ENCODE results near the gene MMP24.
A peak's percentile ranks its signal among the peaks of the same experiment; 100 is the strongest.

MMP24 gene

DNA sequence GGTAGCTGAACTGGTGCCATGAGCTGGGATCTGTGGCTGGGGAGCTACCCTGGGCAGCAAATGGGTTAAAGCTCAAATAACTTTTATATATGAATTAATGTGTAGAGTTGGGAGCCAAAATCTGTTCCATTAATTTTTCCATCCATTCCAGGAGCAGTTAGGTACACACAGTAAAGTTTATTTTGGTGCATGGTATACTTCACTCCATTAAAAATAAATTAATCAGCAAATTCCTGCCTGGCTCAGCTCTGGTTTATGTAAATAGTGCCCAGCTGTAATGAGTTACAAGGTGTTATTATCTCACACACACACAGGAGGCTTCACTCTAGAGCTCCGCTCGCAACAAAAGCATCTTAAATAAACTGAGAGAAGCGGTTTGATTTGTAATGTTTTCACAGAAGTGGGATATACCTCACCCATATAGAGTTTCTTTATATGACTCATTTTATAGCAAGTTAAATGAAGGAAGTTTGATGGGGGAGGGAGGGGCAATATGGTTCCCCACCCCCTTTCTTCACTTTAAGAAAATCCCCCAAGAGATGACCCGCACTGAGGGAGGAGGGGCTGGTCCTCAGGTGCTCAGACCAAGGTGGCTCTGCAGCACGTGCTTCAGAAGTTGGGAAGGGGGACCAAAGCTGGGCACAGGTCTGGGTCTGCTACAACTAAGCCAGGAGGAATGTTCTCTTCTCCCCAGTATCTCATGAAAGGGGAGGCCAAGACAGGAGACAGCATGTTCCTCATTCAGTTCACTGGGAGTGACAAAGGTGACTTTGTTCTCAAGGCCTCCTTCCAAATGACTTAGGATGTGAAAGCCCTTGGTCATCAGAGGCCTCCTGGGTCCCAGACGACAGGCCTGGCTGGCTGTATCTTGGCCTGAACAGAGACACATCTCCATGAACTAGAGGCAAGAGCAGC, 76.2 kb downstream of the MMP24 start:
- TF ChIP-seq SIN3A (IDR thresholded peaks at IDR 0.05; ENCODE audit: borderline replicate concordance, insufficient read depth, low read length), result no peak
- TF ChIP-seq POLR2AphosphoS5 (IDR thresholded peaks at IDR 0.05; ENCODE audit: low read depth, low read length), result 0 out of 2 replicates have a peak, but pooled peaks have one; percentile 25

DNA sequence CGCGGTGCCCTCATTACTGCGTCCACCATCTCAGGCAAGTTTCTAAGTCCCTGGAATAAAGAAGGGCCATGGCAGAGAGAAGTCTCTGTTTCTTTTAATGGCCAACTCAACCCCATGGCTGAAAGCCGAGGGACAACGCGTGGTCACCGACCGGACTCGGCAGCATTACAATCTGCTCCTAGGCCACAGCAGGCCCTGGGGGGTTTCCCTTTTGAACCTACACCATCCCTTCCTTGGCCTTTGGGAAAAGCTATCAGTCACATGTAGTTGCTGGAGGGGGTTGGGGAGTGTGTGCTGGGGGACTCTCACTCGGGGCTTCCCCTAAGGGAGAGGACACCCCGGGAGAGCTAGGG, 76.9 kb downstream of the MMP24 start:
- TF ChIP-seq FOXP2 (optimal IDR thresholded peaks at IDR 0.05; ENCODE audit: borderline replicate concordance, extremely low read depth, extremely low read length, insufficient read depth) (no peak), POLR2AphosphoS5 (IDR thresholded peaks at IDR 0.05; ENCODE audit: low read depth, low read length) (no peak), TAF1 (IDR thresholded peaks at IDR 0.05; ENCODE audit: borderline replicate concordance, insufficient read depth, low read length) (no peak)
- TF ChIP-seq, protein P1, sequence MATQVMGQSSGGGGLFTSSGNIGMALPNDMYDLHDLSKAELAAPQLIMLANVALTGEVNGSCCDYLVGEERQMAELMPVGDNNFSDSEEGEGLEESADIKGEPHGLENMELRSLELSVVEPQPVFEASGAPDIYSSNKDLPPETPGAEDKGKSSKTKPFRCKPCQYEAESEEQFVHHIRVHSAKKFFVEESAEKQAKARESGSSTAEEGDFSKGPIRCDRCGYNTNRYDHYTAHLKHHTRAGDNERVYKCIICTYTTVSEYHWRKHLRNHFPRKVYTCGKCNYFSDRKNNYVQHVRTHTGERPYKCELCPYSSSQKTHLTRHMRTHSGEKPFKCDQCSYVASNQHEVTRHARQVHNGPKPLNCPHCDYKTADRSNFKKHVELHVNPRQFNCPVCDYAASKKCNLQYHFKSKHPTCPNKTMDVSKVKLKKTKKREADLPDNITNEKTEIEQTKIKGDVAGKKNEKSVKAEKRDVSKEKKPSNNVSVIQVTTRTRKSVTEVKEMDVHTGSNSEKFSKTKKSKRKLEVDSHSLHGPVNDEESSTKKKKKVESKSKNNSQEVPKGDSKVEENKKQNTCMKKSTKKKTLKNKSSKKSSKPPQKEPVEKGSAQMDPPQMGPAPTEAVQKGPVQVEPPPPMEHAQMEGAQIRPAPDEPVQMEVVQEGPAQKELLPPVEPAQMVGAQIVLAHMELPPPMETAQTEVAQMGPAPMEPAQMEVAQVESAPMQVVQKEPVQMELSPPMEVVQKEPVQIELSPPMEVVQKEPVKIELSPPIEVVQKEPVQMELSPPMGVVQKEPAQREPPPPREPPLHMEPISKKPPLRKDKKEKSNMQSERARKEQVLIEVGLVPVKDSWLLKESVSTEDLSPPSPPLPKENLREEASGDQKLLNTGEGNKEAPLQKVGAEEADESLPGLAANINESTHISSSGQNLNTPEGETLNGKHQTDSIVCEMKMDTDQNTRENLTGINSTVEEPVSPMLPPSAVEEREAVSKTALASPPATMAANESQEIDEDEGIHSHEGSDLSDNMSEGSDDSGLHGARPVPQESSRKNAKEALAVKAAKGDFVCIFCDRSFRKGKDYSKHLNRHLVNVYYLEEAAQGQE (IDR thresholded peaks at IDR 0.05; ENCODE audit: insufficient read depth in 1 of 2, low read depth in 2 of 2, low read length in 2 of 2), result no peak

DNA sequence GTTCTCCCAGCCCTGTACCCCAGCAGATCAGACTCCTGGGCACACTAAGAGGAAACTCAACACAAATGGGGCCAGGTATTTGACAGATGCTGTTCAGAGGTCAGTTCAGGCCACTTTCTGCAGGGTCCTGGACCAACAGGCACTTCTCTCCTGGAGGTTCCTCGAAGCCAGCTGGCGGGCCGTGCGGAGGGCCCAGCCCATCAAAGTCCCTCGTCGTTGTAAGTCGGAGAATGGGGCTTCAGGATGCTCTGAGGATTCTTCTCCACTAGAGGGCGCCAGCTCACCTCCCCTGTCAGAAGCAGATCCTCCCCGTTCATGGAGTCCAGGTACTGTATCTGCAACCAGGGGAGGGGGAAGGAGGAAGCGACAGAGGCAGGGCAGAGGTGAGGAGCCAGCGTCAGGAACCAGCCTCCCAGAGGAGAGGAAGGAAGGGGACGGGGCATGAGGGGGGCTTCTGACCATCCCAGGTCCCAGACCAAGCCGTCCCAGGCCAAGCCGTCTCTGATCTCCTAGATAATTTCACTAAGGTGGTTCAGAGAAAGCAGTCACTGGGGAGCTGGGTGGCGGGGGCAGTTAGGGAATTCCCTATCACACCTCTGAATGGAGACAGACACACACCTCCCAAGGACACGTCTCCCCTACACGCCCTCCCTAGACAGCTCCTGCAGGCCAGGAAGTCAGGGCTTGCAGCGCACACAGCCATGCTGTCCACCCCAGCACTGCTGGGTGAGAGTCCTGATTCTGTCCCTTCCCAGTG, 77.4 kb downstream of the MMP24 start:
- TF ChIP-seq FOXP2 (optimal IDR thresholded peaks at IDR 0.05; ENCODE audit: borderline replicate concordance, extremely low read depth, extremely low read length, insufficient read depth) (no peak), POLR2AphosphoS5 (IDR thresholded peaks at IDR 0.05; ENCODE audit: low read depth, low read length) (no peak), SIN3A (IDR thresholded peaks at IDR 0.05; ENCODE audit: borderline replicate concordance, insufficient read depth, low read length) (no peak)
- TF ChIP-seq, protein P1 (IDR thresholded peaks at IDR 0.05; ENCODE audit: insufficient read depth in 1 of 2, low read depth in 2 of 2, low read length in 2 of 2), result peak in 1 of 2 experiments; percentile 33; a peak in 1 of 4 replicates

DNA sequence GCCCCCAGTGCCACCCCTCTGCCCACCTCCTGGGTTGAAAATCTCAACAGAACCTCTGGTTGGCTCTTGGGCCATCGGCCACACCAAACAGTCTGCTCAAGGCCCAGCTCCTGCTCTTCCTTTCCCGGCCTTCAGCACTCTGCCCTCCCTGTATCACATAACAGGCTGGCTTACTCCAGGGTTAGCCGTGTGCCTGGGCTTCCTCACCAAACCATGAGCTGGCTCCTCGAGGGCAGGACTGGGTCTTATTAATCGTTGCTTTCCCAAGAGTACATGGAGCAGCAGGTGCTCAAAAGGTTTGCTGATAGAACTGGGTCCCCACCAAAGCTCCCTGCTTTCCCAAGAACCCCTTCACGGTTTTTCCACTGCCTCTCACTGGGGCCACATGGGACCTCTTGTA, 78.5 kb downstream of the MMP24 start:
- no peak for TF ChIP-seq FOXP2 (optimal IDR thresholded peaks at IDR 0.05; ENCODE audit: borderline replicate concordance, extremely low read depth, extremely low read length, insufficient read depth)
- no peak for TF ChIP-seq SIN3A (IDR thresholded peaks at IDR 0.05; ENCODE audit: borderline replicate concordance, insufficient read depth, low read length)
- TF ChIP-seq TAF1 (IDR thresholded peaks at IDR 0.05; ENCODE audit: borderline replicate concordance, insufficient read depth, low read length), result no peak
- TF ChIP-seq POLR2AphosphoS5 (IDR thresholded peaks at IDR 0.05; ENCODE audit: low read depth, low read length), result no peak

DNA sequence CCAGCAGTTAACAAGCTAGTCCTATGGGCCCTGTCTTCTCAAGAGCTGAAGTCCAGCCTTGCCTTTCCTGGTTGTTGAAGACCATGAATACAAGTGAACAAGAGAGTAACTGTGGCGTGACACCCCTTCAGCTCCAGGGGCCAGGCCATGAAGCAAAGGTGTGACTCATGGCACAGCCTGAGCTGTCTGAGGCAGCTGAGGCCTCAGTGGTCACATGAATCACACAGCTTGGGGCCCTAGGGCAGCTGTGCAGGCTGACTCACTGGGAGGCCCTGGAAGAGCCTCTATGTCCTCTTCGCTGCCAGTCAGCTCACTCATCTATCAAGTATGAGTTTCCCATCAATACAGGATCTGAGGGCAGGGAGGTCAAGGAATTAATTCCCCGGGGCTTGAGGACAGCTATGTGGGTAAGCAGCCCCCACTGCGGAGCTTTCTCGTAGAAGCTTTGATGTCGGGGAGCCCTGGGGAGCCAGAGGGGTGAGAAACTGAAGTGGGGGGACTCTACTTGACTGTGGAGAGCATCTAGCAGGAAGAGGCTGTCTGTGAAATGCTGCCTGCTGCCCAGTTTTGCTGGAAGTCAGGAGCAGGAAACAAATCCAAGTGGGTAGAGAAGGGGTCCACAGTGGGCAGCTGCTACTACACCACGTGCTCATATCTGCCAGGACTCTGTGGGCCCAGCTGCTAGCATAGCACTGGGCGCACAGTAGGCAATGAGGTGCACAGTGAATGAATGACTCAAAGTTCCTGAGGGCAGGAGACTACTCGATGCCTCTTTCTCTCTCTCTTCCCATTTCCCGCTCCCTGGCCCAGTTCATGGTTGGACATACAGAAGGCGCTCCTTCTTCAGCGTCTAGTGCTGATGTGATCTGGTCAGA, 79.4 kb downstream of the MMP24 start:
- TF ChIP-seq TAF1 (IDR thresholded peaks at IDR 0.05; ENCODE audit: borderline replicate concordance, insufficient read depth, low read length) (no peak), FOXP2 (optimal IDR thresholded peaks at IDR 0.05; ENCODE audit: borderline replicate concordance, extremely low read depth, extremely low read length, insufficient read depth) (peak; percentile 72)

DNA sequence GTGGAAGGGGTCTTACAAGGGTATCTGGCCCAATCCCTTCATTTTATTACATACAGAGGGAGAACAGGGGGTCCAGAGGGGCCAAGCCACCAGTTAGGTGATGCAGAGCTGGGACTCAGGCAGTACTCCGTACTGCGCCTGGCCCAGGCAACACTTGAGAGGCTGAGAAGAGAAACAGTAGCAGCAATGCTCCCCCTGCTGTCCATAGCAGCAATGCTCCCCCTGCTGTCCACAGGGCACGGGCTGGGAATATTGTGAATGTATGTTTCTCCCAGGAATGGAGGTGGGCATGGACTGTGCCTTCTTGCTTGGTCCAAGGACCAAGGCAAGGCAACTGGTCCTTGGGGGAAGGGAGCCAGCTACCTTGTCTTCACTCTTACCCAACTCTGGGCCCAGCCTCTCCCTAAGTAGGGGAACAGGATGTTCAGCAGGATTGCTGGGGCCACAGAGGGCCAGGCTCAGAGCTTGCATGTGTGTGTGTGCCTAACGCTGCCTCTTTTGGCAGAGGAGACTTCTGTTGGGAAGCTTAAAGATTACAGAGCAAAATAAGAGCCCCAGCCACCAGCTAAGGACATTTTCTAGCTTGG, 80.5 kb downstream of the MMP24 start:
- TF ChIP-seq, protein P1 (IDR thresholded peaks at IDR 0.05; ENCODE audit: insufficient read depth in 1 of 2, low read depth in 2 of 2, low read length in 2 of 2), result peak in 1 of 2 experiments; percentile 34; a peak in 1 of 4 replicates
- no peak for TF ChIP-seq TAF1 (IDR thresholded peaks at IDR 0.05; ENCODE audit: borderline replicate concordance, insufficient read depth, low read length)
- TF ChIP-seq SIN3A (IDR thresholded peaks at IDR 0.05; ENCODE audit: borderline replicate concordance, insufficient read depth, low read length), result no peak
- no peak for TF ChIP-seq POLR2AphosphoS5 (IDR thresholded peaks at IDR 0.05; ENCODE audit: low read depth, low read length)
- TF ChIP-seq FOXP2 (optimal IDR thresholded peaks at IDR 0.05; ENCODE audit: borderline replicate concordance, extremely low read depth, extremely low read length, insufficient read depth), result no peak
